HG02759 (cell line): ENCODE data around the gene WSCD1.

Experiments used
- ATAC-seq: cut with Tn5 transposase; IDR thresholded peaks from one replicate; pipeline ENCODE4 v1.9.1; 2021; ENCODE audit warnings: mild to moderate bottlenecking, moderate library complexity; ENCODE audit not compliant: unreplicated experiment

The WSCD1 gene

GRCh38 chr17:6069539-6070429, at the start of gene WSCD1:
WSCD1 (plus strand) TSS chr17:6070379; CDS start chr17:6080659, 10,280 bp downstream.
- no peak for ATAC-seq

DNA sequence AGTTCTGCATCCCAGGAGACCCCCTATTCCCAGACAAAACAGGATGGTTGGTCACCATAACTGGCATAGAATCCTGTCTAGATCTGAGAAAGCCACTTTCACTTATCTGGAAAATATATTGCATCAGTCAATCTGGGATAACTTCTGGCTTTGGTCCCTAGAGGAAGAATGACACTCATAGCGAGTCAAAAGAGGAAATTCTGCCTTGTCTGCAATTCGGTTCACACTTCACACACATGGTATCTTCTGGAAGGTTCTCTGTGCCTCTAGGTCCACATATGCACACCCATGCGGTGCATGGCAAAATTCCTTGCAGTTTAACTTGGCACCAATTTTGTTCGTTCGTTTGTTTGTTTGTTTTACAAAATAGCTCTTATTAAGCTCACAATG, 49.2 kb upstream of the WSCD1 start:
- ATAC-seq: no peak

GRCh38 chr17:6021627-6022026, 48.6 kb upstream of the WSCD1 start:
- ATAC-seq: no peak

DNA sequence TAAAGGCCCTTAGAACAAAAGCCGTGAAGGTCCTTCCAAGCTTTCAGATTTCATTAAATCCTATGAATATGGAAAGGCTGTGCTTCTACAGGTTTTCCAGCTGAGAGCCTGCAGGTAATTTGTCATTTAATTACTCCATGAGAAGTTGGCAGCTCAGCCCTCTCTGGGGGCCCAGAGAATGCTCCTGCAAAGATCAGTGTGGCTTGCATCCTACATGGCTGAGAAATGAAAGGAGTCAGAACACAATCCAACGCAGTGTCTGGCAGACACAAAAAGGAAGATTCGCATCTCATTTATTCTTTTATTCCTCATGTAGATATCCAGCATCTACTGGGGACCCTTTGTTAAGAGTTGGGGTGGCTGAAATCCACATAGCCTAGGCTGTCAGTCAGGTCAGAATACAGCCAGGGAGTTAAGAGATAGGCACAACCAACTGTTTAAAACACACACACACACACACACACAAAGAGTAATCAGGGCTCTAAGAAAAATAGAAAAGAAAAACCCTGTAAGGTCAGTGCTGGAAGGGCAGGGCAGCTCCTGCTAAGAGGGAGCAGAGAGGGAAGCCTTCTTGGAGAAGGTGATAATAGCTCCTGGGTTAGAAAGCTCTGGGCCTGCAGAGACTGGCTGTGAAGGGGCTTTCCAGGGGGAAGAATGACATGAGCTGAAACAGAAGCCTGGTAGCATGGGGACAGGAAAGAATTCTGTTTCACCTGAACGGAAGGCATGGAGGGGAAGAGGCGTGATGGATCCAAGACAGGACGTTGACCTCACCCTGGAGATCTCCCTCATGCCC, 46.9 kb upstream of the WSCD1 start:
- ATAC-seq: no peak

DNA sequence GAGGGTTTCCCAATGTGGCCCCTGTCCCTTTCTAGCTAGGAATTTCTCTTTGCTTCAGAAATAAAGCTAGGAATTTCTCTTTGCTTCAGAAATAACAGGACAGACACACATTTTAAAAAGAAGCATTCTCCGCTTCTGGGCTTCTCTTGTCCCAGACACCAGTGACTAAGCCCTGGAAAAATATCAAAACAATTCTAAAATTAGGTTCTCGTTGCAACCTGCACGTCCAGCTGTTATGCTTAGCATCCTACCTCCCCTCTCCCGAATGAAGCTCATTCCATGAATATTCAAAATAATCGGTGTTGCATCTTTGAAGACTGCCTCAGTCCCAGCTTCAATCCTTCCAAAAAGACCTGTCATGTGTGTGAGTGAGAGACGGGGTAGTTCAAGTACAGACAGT, 45.6 kb upstream of the WSCD1 start:
- no peak for ATAC-seq

GRCh38 chr17:6027342-6028024, 42.7 kb upstream of the WSCD1 start:
- no peak for ATAC-seq

GRCh38 chr17:6028294-6028693, 41.9 kb upstream of the WSCD1 start:
- ATAC-seq: no peak

- no peak for ATAC-seq
Measured at GRCh38 chr17:6035801-6036394, 34.3 kb upstream of the WSCD1 start.

DNA sequence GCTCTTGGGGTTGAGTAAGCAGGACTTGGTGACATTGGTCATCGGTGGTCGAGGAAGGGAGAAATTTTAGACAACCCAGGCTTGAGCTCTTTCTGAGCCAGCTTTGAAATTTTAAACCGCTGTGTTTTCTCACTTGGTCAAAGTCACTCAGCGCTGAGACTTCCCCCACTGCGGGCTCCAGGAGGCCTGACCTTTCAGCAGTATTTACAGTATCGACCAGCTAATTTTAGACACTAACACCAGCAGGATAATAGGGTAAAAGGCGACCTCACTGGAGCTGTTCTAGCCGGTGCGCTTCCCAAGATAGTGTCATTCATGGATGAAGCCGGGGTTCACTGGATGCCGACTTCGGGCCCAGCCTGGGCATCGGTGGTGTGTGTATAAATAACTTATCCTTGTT, 29.7 kb upstream of the WSCD1 start:
- no peak for ATAC-seq

GRCh38 chr17:6041246-6041645, 28.9 kb upstream of the WSCD1 start:
- no peak for ATAC-seq

- ATAC-seq: no peak
Measured at GRCh38 chr17:6043405-6043804, 26.8 kb upstream of the WSCD1 start.

GRCh38 chr17:6044261-6044660, 25.9 kb upstream of the WSCD1 start:
- no peak for ATAC-seq

DNA sequence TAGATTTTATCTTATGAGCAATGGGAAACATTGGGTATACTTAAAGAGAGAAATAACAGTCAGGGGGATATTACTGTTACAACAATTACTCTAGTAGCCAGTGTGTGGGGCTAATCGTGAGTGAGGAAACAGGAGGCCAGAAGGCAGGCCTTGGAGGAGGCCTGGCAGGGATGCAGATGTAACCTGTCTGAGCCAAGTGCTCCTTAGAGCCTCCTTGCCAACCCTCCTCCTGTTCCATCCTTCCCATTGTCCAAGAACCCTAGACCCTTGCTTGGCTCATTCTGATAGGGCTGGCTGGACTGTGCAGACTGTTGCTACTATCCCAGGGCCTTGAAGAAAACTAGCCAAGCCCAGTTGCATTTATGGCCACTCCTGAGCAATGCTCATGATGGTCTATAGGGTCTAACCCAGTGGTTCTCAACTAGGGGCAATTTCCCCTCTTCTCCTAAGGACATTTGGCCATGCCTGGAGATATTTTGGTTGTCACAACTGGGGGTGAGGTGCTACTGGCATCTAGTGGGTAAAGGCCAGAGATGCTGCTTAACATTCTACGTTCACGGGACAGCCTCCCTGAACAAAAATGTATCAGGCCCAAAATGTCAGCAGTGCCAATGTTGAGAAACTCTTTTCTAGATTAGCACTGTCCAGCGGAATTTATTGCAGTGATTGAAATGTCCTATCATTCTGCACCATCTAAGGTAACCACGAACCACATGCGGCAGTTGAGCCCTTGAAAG, 24.4 kb upstream of the WSCD1 start:
- no peak for ATAC-seq

- ATAC-seq: no peak
Measured at GRCh38 chr17:6046431-6046830, 23.7 kb upstream of the WSCD1 start.

GRCh38 chr17:6046931-6047330, 23.2 kb upstream of the WSCD1 start:
- no peak for ATAC-seq

- ATAC-seq: no peak
Measured at GRCh38 chr17:6047966-6048365, 22.2 kb upstream of the WSCD1 start.

- no peak for ATAC-seq
Measured at GRCh38 chr17:6048486-6048885, 21.7 kb upstream of the WSCD1 start.

DNA sequence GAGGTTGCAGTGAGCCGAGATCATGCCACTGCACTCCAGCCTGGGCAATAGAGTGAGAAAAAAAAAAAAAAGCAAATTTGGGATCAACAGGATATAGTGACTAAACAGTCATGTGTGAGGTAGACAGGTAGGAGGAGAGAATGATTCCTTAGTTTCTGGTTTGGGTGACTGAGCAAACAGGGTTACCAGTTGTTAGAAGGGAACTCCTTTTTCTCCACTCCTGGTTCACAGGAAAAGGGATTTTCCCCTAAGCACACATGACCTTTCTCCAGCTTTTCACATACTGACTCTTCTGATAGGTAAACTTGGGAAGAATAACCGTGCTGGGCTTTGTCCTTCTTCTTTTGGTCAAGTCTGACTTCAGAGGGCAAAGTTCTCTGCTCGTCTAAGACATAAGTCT, 17.3 kb upstream of the WSCD1 start:
- ATAC-seq: no peak

DNA sequence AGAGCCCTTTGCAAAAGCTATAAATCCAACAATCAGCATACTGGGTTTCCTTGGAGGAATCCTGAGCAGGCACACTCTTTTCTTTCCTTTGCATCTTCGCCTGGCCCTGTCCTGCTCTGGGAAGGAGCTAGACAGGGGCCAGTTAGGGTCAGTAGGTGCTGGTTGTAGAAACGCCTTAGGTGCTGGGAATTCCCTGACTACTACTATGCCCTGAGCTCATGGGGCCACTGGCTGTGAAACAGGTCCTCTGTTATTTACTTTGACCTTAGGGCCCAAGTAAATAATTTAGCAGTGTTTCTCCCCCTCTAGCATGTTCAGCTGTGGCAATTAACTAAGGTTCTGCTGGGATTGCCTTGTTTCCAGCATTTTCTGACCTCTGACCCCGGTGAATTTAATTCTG, 15.8 kb upstream of the WSCD1 start:
- no peak for ATAC-seq

GRCh38 chr17:6056104-6056503, 14.1 kb upstream of the WSCD1 start:
- ATAC-seq: no peak
